Tibial nerve (tissue), 4 donors: Measurements from ENCODE around the gene SH3GL3.

Experiments
- CTCF ChIP-seq, 5 experiments: fragments of 200-600 bp in 3 of 5; fragments of 450-650 bp in 2 of 5; sonication (generic) in 3 of 5; IDR thresholded peaks; one replicate each; pipeline ENCODE4 v1.5.1; 2016 to 2019; ENCODE audit warnings: antibody characterized with exemption in 5 of 5, mild to moderate bottlenecking in 3 of 5, moderate library complexity in 2 of 5
- EP300 ChIP-seq, 2 donors: sonication (generic); formaldehyde crosslinking; IDR thresholded peaks; one replicate each; pipeline ENCODE4 v1.6.1; 2017; ENCODE audit warnings: antibody characterized with exemption in 2 of 2, mild to moderate bottlenecking in 1 of 2
- POLR2A ChIP-seq, 2 donors: fragments of 450-650 bp; IDR thresholded peaks; one replicate each; pipeline ENCODE4 v1.6.1; 2017; ENCODE audit warnings: antibody characterized with exemption in 2 of 2, mild to moderate bottlenecking in 2 of 2, moderate library complexity in 2 of 2

- TF ChIP-seq POLR2A (IDR thresholded peaks at IDR 0.05): no peak
- TF ChIP-seq CTCF (IDR thresholded peaks at IDR 0.05): no peak
- TF ChIP-seq EP300 (IDR thresholded peaks at IDR 0.05): no peak
These were observed 49.6 kb downstream of the SH3GL3 start for GRCh38 chr15:83496766-83497165.
